GM12891 (cell line): ENCODE results near the gene MBNL2.

Experiments
- DNase-seq: peaks from one replicate; pipeline ENCODE4 v3.0.0; 2011; ENCODE audit warnings: low spot score; ENCODE audit not compliant: insufficient read length
- FAIRE-seq: peaks from 2 replicates; lab custom pipeline; 2011; peaks lifted over from hg19 to GRCh38; lab: Jason Lieb, UNC
- PAX5 ChIP-seq: IDR thresholded peaks from 2 replicates; pipeline ENCODE4 v1.6.1; 2011; ENCODE audit warnings: low read length, moderate library complexity, mild to moderate bottlenecking; ENCODE audit not compliant: insufficient read depth, severe bottlenecking
- POLR2A ChIP-seq: IDR thresholded peaks from 2 replicates; pipeline ENCODE4 v1.6.1; 2011; ENCODE audit warnings: low read depth, low read length, control low read depth
- POLR2AphosphoS5 ChIP-seq: IDR thresholded peaks from 2 replicates; pipeline ENCODE4 v1.6.1; 2011; ENCODE audit warnings: low read depth, low read length, control low read depth
- POU2F2 ChIP-seq: IDR thresholded peaks from 2 replicates; pipeline ENCODE4 v1.6.1; 2011; ENCODE audit warnings: low read depth, mild to moderate bottlenecking, control low read depth, low read length, moderate library complexity
- SPI1 ChIP-seq: IDR thresholded peaks from 2 replicates; pipeline ENCODE4 v1.6.1; 2011; ENCODE audit warnings: low read depth, low read length, control low read depth
- TAF1 ChIP-seq: IDR thresholded peaks from 2 replicates; pipeline ENCODE4 v1.6.1; 2011; ENCODE audit warnings: low read depth, low read length, control low read depth

MBNL2 gene

DNA sequence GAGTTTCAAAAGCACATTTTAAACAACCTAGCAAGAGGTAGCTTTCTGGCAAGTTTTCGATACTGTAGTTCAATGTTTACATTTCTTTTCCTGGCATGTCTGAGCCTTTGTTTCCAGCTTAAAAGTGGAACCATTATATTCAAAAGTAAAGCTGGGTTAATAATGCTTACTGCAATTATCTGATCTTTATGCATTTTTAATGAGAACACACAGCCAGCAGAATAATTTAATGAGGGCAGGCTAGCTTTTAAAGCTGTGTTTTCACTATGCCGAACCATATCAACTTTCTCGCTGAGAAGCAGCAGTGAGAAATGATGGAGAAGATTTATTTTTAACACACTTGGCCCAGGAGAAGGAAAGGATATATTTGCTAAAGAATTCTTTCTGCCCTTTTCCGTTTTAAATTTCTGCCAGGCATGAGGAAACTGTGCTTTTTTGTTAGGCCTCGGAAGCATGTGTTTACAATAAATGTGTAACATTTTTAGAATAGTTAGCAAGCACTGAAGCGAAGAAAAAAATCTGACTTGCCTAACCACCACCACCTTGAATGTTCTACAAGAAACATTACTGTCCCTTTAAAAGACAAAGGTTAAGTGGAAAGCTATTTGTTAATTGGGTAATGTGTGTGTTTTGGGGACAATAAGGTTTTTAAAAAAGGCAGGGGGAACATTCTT, 1.0 kb downstream of the MBNL2 start:
- FAIRE-seq, result peak; percentile 47

DNA sequence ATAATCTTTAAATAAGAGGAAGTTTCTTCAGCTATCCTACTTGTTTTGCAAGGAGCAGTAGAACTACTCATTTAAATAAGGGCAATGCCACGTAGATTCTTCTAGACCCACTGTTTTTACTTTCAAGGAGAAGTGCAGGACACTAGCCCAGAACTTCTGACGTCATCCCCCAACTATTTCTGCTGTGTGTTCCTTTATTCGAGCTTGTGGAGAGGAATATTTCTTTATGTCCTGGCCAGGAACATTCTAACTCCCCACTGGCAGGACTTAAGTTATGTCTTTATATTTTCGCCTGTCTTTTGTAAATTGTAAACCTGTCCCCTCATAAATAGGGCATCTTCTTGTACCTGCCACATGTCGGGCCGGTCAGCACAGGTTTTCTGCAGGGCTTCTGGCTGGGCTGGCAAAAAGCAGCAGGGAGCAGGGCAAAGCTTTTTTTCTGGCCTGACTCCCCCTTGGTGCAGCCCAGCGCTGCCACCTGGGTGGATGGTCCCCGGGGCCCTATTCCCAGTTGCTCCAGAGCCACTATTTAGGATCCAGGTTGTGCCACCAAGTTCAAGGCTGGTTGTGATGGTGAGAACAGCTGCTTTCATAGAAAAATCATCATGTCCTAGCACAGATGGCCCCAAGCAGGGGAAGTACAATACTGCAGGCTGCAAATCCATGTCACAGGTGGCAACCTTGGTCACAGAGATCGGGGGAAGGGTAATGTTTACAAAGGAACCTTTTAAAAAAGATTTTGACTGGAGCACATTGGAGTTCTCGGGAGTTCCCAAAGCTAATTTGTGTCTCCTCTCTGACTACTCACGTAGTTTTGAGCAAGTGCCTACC, 1.8 kb downstream of the MBNL2 start:
- no peak for DNase-seq
- TF ChIP-seq PAX5, result no peak
- TF ChIP-seq SPI1, result 0 out of 2 replicates have a peak, but pooled peaks have one; percentile 23
- FAIRE-seq, result peak; percentile 35

More for the DNA sequence above, 1.0 kb downstream of the MBNL2 start:
- no peak for DNase-seq
- TF ChIP-seq POLR2AphosphoS5, result no peak
- no peak for TF ChIP-seq POLR2A
- TF ChIP-seq SPI1, result no peak
- no peak for TF ChIP-seq TAF1
- TF ChIP-seq PAX5, result no peak
- TF ChIP-seq POU2F2, result no peak

DNA sequence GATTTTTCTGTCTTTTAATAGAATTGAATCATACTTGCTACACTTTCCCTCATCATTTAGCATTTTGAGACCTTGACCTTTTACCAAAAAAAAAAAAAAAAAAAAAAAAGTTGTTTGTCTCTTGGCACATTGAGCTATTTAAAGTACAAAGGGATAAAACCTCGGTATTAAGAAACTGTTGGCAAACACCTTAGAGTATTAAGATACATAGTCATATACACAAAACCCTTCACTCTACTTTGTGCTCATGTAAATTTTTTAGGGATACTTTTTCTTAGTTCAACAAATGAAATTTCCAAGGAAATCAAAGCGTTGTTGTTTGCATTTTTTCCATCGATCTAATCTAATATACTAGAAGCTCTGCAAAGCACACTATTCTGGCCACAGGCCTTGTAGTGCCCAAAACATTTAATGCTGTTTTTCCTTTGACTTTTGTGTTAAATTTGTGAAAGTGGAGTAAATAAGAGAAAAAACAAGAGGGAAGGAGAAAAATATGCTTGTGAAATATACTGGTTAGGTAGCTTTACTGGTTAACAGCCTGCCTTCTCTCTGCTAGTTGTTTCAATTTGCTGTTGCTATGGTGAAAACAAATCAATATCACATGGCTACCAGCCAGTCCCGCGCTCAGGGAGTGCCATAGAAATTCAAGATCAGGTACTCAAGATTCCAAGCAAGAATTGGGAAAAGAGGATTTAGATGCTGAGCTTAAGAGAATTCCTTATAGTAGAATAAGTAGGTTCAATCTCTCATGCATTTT, 2.6 kb downstream of the MBNL2 start:
- no peak for TF ChIP-seq POU2F2
- TF ChIP-seq PAX5, result no peak
- no peak for TF ChIP-seq POLR2A
- no peak for FAIRE-seq
- DNase-seq, result no peak

DNA sequence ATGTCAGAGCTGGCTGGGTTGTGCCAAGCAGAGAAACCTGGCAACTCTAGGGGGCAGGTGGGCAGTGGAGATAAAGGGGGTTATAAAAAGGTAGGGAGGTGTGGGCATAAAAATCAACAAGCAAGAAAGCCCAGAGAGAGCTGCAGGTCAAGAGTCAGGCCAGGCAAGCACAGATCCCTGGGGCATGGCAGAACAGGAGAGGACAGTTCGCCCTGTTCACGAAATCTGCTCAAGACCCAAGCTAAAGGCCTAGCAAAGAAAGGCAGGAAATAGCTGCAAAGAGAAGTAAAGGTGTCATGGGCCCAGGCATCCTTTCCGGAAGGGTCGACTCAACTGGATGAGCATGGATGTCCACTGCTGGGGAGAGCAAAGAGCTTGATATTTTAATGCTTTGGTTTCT, 3.4 kb downstream of the MBNL2 start:
- FAIRE-seq (peak; percentile 5), DNase-seq (no peak)
- TF ChIP-seq PAX5 (no peak), SPI1 (no peak), POLR2AphosphoS5 (no peak), POLR2A (no peak), POU2F2 (no peak), TAF1 (no peak)

DNA sequence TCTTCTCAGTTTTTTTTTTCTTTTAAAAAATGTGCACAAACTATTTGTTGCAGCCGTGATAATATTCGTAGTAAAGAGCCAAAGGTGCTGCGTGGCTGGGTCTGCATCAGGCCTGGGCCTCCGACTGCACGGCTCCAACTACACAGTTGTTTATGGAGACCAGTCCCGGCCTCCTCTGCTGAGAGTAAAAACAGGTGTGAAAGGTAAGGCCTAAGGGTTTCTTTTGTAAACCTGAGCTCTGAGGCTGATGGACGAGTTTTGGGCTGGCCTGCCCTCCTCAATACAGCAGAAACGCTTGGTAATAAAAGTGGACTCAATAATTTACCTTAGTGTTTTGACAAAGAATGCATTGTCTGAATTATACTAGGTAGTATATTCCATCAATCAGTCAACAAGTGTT, 3.9 kb downstream of the MBNL2 start:
- FAIRE-seq (no peak), DNase-seq (no peak)
- no peak for TF ChIP-seq PAX5
- TF ChIP-seq POLR2A, result no peak

DNA sequence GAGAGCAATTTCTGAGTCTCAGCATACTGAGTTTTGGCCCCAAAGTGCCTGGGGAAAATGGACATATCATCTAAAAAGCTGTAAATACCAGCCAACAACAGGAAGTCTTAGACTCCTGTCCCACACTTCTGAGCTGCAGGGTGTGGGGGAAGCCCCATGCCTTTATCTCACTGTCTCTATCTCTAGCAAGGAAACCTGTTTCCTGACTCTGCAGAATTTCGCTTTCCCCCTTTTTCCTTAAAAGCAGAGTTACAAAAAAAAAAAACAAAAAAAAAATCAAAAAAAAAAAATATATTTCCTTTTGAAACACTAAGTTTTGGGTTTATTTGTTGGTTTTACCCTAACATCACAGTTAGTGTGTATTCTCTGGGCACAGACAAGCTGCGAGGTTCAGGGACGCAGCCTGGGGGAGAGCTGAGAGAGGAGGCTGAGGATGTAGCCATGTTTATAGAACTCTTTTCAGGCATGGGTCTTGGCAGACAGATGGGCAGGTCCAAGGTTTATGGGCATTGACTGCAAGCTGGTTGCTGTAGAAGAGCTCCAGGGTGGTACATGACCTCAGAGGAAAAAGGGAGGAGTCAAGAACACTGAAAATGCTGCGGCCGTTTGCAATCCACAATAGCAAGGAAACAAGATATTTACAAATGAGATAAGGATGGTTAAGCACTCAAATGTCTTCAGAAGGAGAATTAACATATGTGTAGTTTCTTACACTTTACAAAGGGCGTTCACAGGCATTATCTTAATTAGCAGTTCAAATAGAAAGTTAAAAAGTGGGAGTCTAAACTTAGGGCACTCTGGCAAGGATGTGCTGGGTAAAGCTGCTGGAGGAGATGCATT, 4.9 kb downstream of the MBNL2 start:
- DNase-seq (peak; percentile 17), FAIRE-seq (no peak)
- no peak for TF ChIP-seq POLR2A
- TF ChIP-seq SPI1, result peak; percentile 40

DNA sequence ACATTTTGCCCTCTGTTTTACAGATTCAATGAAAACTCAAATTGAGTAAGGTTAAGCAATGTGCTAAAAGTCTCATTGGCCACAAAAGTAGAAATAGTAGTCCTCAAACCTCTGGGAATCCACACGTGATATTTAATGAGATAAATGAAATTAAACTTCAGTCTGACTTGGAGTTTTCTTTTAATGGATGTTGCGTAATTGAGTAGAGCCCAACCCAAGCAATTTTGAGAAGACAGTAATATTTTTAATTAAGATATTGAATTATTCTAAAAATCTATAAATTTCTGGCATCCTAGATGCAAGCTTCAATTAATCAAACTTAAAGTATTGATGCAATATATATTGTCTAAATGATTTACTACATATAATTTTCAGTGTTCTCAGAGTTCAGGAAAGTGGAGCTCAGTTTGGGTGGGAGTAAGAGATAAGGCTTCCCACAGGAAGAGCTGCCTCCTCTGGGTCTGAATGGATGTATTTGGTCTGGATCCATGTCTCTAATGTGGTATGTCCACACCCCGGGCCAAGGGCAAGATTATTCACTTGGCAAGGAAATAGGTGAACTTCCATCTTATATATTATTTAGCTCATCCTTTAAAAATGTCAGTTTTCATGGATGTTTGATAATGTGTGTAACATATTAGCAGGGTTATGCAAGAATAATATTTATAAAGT, 6.9 kb downstream of the MBNL2 start:
- DNase-seq, result no peak
- no peak for FAIRE-seq
- TF ChIP-seq TAF1 (no peak), POU2F2 (no peak), POLR2A (no peak), POLR2AphosphoS5 (no peak), PAX5 (no peak), SPI1 (no peak)

DNA sequence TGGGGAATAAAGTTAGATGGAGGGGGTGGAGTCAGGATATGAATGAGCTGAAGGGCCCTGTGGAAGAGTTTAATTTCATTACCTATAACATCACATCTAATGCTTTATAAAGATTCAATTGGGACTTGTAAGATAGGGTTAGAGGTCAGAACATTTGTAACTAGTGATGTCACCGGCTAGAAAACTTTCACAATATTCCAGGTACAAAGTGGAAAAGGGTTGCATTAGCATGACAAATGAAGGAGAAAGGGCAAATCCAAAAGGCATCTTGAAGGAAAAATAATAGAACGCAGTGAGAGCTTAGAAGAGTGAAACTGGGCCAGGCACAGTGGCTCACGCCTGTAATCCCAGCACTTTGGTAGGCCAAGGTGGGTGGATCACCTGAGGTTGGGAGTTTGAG, 7.6 kb downstream of the MBNL2 start:
- TF ChIP-seq POLR2AphosphoS5 (no peak), POU2F2 (no peak), POLR2A (no peak), SPI1 (no peak), TAF1 (no peak), PAX5 (no peak)
- FAIRE-seq, result no peak

More for the DNA sequence above, 7.6 kb downstream of the MBNL2 start:
- DNase-seq, result no peak
